SIG-M5 treated with dmso at 0.1 percent for 504 hours (cell line): Measurements from ENCODE around the gene NLRP5.
"Not testable (repeated sequence)": the region's sequence is repeated elsewhere in the genome, so short reads cannot be mapped to it uniquely, and the experiment has no call there.

Experiments used
- DNase-seq: peaks from one replicate; lab custom pipeline; 2025; ENCODE audit not compliant: unreplicated experiment; lab: John Stamatoyannopoulos, UW

NLRP5 gene

DNA sequence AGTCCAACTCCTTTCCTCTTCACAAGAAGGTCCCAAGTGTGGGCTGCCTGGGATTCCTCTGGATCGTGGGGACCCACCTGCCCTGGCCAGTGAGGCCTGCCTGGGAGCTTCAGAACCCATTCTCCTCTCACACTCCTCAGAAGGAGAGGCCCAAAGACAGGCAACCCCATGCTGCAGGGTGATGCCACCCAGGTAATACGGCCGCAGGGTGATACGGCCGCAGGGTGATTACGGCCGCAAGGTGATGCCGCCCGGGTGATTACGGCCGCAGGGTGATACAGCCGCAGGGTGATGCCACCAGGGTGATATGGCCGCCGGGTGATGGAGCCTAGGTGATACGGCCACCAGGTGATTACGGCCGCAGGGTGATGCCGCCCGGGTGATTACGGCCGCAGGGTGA is 111.7 kb downstream of the NLRP5 start:
- DNase-seq, result not testable (repeated sequence)

GRCh38 chr19:56098731-56099568 is 112.4 kb downstream of the NLRP5 start:
- no peak for DNase-seq

- no peak for DNase-seq
Observed at GRCh38 chr19:56099638-56100539, 113.3 kb downstream of the NLRP5 start.

- DNase-seq, result no peak
Observed at GRCh38 chr19:56101095-56101494, 114.5 kb downstream of the NLRP5 start.

DNA sequence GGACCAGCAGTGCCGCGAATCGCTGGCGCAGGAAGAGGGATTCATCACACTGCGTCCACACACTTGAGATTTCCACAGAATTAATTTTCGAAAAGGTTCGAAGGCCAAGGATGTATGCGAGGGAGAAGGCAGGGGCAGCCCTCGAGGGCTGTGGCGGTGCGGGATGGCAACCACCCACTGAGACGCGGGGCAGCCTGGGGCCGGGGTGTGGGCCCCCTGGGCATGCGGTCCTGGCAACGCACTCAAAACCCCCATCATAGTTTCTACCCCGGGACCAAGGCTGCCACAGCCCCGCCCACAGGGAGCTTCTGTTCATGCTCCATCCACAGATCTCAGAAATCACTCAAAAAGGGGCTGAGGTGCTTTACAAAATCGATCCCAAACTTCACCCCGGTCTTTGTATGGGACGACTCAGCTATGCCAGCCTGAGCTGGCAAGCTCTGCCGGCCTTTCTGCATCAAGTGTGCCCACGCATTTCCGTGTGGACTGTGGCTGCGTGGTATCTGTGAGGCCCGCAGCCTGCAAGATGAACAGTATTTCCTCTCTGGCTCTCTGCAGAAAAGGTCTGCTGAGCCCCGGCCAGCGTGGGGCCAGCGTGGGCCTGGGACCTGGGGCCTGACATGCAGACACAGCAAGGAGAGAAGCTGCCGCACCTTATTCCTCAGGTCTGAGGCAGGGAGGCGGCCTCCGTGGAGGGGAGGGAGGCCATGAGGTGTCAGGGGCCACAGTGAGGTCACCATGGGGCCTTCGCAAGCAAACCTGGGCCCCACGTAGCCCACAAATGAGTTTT is 115.4 kb downstream of the NLRP5 start:
- no peak for DNase-seq

DNA sequence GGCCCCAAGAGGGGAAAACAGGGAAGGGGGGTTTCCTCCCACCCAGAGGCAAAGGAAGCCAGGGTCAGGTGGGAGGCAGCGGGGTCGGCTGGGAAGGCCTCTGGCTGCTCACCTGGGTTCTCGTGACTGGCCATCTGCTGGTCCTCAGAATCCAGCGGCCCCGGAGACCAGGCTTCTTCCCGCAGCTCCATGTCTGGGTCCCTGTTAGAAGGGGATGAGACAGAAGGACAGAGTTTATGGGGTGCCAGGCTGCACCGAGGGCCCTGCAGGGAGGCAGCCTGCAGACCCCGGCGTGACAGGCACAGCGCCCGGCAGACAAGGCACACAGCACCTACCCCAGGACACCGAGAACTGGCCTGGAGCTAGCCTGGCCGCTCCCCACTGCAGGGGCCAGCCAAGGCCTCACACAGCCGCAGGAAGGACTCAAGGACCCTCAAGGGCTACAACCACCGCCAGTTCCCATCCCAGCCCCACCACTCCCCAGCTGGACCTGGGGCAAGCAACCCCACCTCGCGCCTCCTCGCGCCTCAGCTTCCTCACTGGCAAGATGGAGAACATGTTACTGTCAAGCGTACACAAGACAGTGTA is 116.5 kb downstream of the NLRP5 start:
- no peak for DNase-seq

DNA sequence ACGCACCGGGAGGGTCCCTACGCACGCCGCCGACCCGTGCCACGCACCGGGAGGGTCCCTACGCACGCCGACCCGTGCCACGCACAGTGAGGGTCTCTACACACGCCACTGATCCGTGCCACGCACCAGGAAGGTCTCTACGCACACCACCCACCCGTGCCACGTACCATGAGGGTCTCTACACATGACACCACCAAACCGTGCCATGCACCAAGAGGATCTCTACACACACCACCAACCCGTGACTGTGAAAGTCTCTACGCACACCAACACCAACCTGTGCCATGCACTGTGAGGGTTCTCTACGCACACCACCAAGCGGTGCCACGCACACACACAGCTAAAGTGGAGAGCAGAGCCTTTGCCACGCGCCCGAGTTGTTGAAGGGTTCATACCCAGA is 117.8 kb downstream of the NLRP5 start:
- no peak for DNase-seq

- DNase-seq, result peak; percentile 6
Observed at GRCh38 chr19:56105090-56105701, 118.6 kb downstream of the NLRP5 start.

GRCh38 chr19:56105831-56106396 is 119.3 kb downstream of the NLRP5 start:
- not testable (repeated sequence) for DNase-seq

- no peak for DNase-seq
Observed at GRCh38 chr19:56106397-56106849, 119.8 kb downstream of the NLRP5 start.

GRCh38 chr19:56106993-56107392 is 120.4 kb downstream of the NLRP5 start:
- DNase-seq, result no peak

DNA sequence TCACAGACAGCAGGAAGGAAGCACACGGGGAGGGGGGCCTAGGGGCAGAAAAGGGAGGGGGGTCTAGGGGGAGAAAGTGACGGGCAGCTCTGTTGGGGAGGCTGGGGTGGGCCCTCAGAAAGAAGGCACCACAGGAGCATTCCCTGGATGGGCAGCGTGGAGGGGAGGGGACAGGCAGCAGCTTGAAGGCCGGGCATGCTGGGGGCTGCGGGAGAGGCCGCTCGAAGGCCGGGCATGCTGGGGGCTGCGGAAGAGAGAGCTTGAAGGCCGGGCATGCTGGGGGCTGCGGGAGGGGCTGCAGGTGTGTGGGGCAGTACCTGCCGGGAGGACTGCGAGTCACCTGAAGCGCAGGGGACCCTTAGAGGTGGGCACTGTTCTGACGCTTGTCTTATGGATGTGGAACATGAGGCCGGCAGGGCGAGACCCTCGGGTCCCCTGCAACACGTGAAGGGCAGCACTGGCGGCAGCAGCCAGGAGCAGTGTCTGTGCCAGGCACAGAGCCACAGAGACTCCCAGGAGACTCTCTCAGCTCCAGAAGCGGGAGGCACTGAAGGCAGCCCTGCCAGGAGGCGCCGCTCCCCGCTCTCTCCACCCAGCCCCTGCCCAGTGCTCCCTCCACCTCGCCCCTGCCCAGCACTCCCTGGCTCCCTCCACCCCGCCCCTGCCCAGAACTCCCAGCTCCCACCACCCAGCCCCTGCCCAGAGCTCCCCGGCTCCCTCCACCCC is 121.2 kb downstream of the NLRP5 start:
- DNase-seq, result no peak

- no peak for DNase-seq
Observed at GRCh38 chr19:56108447-56109195, 122.0 kb downstream of the NLRP5 start.

DNA sequence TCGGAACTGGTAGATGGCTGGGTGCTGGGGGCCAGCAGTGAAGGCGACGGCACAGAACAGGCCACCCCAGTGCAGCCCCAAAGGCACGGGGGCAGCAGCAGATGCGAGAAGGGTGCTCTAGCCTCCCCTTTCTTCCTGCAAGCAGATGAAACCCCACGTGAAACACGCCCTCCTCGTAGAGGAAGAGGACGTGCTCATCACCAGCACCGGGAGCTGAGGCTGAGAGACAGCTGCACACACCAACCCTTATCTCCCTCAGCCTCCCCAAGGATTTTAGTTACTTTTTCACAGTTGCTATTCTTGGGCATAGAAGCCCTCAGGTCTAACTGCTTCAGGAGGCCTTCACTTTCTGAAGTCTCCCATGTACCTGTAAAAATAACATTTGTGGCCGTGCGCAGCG is 122.7 kb downstream of the NLRP5 start:
- no peak for DNase-seq

DNA sequence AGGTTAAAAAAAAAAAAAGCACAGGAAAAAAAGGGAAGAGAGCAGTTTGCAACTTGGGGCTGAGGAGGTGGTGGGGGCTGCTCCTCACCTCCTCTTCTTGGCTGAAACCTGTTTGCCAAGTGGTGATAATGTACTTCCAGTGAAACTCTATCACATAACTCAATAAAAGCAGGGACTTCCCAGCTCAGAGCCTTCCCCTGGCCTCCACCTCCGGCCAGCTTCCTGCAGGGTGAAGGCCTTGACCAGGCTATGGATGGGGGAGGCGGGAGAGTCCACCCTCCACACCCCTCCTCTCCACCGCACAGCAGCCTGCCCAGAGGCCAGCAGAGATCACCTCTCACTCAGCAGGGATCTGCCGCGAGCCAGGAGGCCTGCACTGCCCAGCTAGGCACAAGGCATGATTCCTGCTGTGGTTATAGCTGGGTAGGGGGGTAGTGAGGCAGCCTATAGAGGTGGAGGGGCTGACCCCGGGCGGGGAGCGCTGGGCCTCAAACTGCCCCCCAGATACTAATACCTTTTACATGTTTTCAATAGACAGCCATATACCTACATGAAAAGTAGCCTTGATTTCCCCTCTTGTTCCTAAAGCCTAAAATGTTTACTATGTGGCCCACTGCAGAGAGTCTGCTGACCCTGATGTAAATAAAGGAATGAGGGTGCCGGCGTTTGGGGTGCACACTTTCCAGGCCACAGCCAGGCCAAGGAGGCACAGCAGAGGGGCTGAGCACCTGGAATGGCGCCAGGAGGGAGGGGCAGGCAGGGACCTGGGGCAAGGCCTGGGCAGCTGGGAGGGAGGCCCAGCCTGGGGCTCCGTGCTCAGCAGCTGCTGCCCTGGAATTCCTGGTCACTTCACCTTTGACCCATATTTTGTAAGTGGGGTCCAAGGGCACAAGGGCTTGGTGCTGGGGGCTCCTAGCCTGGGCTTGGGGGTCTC is 124.2 kb downstream of the NLRP5 start:
- peak; percentile 10 for DNase-seq
